ENCODE data around the gene IDUA.
"Not testable (repeated sequence)": the region's sequence is repeated elsewhere in the genome, so short reads cannot be mapped to it uniquely, and the experiment has no call there.

IDUA gene

GRCh38 chr4:1047976-1048772 lies 61.3 kb downstream of the IDUA start:
- DNase-seq: peak; percentile 1

GRCh38 chr4:1048773-1049590 lies 62.1 kb downstream of the IDUA start:
- peak; percentile 73 for DNase-seq

DNA sequence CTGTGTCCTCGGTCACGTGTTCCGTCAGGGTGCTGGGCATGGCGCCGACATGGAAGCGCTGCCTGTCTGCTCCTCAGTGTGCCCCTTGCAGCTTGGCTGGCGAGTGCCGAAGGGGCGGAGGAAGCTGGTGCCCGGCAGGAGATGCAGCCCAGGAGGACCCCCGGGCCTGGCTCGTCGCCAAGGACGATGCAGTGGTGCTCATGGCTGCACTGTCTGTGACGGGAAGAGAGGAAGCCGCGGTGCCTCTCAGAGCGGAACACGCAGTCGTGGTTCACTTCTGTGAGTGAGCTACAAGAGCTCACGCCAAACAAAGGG lies 62.7 kb downstream of the IDUA start:
- no peak for DNase-seq

GRCh38 chr4:1050486-1051213 lies 63.8 kb downstream of the IDUA start:
- DNase-seq: no peak

GRCh38 chr4:1051472-1051871 lies 64.6 kb downstream of the IDUA start:
- no peak for DNase-seq

GRCh38 chr4:1052231-1052671 lies 65.4 kb downstream of the IDUA start:
- DNase-seq: no peak

DNA sequence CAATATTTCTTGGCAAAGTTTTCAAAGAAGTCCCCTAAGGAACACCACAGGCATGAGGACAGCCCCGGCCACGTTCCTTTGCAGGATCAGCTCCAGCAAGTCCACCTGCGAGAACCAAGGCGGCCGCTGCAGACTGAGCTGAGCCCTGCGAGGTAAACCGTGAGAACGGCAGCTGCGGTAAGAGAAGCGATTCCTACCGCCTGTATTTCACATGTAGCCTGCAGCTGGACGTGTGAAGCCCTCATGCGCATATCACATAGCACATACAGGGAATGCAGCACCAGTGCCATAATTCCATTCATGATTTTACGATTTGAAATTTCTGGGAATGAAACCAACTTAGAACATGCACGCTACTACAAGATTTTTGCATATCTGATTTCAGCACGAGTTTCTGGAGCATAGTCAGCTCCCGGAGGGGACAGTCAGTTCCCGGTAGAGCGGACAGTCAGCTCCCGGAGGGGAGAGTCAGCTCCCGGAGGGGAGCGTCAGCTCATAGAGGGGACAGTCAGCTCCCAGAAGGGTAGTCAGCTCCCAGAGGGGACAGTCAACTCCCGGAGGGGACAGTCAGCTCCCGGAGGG lies 66.3 kb downstream of the IDUA start:
- no peak for DNase-seq

- not testable (repeated sequence) for DNase-seq
These were observed 67.0 kb downstream of the IDUA start for GRCh38 chr4:1053891-1054290.
